ENCODE results near the gene GRID1. TPM values are rescaled to one million over a fixed set of nuclear protein-coding genes. Genes with fewer than 3 reads are reported as not detected.
"Not testable (repeated sequence)": the region's sequence is repeated elsewhere in the genome, so short reads cannot be mapped to it uniquely, and the experiment has no call there.

The GRID1 gene
- polyA plus RNA-seq, 12 donors: 3.0 to 7.0 (median 4.9) TPM; not detected in 2

DNA sequence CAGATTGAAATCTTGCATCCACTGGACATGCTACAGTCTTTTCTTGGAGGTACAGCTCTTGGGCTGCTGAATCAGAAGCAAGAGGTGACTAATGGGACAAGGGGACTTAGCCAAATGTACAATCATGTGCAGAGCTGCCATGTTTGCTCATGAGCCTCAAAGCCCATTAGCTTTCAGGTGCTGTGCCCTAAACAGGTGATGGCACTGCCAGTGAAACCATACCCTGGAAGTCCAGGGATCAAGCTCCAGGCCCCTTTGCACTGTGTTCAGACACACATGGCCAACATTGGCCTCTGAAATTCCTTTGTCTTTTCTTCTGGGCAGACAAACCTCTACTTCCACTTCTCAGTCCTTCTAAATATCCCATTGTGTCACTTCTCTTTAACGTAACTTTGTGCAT, 328.2 kb downstream of the GRID1 start:
- no peak for DNase-seq

DNA sequence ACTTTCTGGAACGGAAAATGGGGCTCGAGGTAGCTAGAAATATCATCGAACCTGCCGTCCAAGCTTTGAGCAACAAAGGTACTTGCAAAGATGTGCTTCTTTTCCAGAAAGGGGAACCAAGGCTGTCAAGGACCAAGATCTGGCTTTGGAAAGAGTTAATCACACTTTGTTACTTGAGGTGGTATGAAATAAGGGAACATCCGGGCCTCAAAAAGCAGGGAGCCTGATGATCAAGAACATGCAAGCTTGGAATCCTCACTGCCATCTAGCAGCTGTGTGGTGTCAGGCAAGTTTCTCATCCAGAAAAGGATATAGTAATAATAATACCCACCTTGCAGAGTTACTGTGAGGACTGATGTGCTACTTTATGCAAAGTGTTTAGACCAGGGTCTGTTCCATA, 329.5 kb downstream of the GRID1 start:
- DNase-seq: no peak

- DNase-seq: no peak
Observed at GRCh38 chr10:86036544-86036831, 330.1 kb downstream of the GRID1 start.

GRCh38 chr10:86035791-86036543, 330.6 kb downstream of the GRID1 start:
- no peak for DNase-seq

- DNase-seq: no peak
Observed at GRCh38 chr10:86034710-86035109, 331.9 kb downstream of the GRID1 start.

DNA sequence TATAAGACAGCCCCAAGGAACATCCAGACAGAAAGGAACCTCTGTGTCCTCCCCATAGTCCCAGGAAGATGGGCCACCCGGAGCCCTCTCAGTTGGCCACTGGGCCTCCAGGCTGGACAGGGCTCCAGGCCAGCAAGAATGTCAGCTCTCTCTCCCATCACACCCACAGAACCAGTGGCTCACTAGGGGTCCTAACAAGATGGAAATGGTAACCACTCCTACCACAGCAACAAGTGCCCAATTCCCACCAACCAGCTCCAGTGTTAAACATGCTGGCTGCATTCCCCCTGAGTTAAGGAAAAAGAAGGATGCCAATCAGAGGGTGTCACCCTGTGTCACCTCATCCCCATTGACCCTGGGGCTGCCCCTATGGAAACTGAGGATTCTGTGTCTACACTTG, 333.0 kb downstream of the GRID1 start:
- no peak for DNase-seq

GRCh38 chr10:86032087-86032486, 334.5 kb downstream of the GRID1 start:
- not testable (repeated sequence) for DNase-seq

DNA sequence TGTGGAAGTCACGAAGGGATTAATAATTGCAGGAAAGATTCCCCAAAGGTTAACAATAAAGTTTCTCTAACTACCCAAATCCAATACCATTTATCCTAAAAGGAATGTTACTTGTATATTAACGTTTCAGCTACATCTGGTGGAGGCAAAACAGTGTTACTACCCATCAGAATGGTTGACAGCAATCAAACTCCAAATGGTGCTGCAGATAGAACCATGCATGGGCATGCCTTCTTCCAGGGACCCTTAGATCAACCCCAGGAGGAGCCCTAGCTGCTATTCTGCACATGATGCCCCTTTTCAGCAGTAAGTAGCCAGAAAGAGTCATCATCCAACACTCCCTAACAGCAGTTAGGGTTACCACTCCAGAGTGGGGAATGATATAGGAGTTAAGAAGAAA, 336.3 kb downstream of the GRID1 start:
- DNase-seq: no peak

DNA sequence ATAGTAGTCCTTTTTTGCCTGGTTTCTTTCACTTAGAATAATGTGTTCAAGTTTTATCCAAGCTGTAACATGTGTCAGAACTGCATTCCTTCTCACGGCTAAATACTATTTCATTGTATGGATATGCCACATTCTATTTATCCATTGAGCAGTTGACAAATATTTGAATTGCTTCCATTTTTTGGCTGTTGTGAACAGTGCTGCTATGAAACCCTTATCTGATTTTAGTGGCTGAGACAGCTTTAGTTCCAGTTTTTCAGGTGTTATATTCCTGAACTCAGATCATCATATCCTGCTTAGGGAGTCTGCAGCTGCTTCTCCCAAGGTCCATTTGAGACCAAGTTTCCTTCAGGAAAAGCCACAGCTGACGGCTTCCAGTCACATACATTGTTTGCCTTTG, 339.2 kb downstream of the GRID1 start:
- DNase-seq: no peak

DNA sequence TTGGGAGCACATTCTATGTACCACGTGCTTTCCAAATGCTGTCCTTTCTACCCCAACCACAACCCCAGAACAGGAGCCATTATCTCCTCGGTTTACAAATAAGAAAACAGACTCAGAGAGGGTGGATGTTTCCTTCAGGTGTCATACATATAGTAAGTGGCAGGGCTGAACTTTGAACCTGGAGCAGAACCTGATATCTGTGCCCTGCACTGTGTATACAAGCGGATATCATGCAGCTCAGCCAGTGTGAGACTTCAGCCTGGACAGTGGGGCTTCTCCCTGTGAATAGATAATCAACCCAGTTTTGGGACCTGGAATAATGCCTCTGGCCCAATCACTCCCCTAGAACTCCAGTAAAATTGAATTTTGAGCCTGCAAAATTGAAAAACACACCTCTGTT, 341.1 kb downstream of the GRID1 start:
- no peak for DNase-seq

DNA sequence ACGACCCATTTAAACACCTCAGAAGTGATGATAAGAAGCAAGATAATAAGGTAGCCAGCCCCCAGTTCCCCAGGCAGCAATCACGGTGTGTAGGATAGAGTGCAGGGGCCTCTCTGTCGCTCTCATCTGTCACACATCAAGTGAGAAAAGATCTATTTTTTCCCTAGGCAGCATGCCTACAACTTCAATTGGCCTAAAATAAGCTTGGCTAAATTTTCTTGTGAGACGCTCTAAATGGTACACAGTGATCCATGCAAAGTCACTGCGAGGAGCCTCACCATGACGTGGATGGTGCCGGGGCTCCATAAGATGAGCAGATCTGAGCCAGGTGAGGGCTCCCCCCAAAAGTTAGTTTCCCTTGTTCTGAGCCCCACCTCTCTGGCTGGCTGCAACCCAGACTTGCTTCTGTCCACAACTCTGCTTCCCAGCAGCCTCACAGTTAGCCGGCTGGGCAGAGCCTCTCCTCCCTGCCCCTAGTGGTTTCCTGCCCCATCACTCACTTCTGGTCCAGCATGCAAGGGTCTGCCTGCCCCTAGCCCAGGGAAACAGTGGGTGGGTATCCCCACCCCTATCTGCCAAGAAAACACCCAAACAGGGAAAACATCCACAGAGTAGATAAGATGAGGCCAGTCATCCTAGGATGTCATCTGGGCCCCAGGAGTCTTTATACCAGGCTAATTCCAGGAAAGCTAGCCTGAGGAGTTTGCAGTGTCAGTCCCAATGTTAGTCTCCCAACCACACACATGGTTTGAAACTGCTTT, 342.1 kb downstream of the GRID1 start:
- no peak for DNase-seq

DNA sequence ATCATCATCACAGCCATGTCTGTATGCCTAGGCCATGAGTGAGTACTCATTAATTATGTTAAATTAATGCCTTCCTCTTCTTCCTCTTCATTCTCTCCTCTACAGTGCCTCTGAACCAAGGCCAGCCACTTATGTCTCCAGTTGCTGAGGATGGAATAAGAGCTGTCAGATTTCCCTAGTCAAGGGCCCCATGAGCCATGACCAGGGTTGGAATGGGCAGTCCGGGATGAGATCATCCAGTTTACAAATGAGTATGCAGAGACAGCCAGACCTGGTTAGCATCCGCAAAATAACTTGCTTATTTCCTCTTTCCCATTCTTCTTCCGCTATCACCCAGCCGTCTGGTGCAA, 342.7 kb downstream of the GRID1 start:
- DNase-seq: no peak

- DNase-seq: no peak
Observed at GRCh38 chr10:86023336-86023735, 343.3 kb downstream of the GRID1 start.

DNA sequence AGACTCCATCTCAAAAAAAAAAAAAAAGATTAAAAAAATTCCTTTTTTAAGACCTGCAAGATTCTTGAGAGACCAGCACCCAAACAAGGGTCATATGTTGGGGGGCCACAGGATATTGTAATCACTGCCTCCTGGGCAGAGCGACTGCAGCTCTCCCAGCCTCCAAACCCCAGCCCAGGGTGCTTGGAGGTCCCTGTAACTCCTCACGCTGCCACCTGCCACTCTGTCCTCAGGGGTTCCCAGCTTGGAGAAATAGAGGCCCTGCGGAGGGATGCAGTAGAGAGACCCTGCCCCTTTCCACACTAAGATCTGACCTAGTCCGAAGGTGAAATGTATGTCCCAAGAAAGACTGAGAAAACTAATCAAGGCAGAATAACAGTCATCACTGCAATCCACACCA, 343.7 kb downstream of the GRID1 start:
- no peak for DNase-seq

DNA sequence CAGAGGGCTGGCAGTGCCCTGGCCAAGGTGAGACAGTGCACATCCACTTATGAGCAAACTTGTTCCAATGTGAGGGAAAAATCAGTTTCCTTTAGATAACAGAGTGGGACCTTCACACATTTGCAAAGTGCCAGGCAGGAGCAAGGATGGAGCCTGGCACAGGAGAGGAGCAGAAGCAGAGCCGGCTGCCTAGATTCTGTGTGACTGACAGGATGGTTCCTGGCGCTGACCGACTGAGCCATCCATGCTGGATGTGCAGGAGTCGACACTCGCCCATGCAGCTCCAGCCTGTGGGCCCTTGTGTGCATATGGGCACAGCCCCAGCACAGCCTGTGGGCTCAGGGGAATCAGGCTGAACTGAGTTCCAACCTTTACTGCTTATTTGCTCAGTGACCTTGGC, 346.5 kb downstream of the GRID1 start:
- DNase-seq: no peak

GRCh38 chr10:86019141-86019540, 347.5 kb downstream of the GRID1 start:
- DNase-seq: no peak

DNA sequence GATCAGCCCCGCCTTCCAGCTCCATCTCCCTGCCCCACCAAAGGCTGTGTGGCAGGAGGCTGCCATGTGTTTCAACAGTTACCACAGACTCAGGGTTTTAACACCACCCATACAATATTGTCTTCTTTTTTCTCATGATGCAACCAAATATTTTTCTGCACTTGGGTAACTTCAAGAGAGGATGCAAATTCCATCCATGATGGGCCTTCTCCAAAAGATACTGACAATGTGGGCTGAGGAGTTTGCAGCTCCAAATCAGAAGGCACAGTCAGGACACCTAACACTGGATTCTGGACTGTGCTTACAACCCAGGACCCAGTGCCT, 347.9 kb downstream of the GRID1 start:
- no peak for DNase-seq

DNA sequence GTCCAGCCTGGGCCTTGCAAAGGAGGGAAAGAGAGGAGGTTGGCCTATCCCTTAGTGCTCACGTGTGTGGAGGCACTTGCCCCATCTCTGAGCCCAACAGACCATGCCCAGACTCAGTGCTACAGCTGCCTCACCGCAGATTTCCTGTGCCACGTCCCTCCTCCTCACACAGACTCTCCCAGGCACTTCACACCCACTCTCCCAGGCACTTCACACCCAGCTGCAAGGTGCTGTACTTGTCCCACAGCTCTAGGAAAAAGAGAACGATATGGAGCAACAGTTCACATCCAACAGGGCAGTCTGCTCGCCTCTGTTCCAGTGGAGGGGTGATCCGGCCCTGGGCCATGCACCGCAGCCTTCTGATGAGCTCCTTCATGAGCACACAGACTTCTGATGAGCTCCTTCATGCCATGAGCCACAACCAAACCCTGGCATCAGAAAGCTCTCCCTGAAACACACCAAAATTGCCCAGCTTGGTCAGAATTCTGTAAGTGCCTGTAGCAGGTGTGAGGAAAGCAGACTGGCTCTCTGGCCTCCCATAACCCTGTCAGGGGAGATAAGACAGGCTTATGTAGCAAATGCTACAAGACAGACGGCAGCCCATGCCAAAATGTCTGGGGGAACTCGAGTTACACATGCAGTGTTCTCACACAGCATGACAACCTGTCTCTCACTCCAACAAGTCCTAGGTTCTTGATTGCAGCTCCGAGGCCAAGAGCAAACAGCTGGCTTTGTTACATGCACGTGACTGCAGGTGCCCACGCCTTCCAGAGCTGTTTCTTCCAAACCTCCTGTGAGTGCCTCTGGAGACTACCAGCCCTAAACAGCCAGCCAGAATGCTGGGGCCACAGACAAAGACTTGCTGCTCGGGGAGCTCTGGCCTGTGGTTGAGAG, 348.5 kb downstream of the GRID1 start:
- DNase-seq: no peak

DNA sequence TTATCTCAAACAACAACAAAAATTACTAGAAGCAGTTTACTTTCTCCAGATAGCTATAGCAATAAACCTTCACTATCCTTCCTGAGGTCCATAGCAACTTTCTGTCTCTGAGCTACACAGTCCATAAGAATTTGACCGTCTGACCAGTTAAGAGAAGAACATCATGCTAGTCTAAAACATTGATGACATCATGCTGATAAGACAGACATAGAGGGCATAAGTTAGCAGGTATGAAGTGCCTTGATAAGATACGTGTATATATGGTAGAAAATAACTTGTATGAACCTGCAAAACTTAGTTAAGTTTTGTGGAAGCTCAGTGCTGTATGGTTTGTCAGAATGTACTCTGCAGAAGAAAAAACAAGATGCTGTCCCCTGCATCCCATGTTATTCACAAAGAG, 353.0 kb downstream of the GRID1 start:
- DNase-seq: no peak

DNA sequence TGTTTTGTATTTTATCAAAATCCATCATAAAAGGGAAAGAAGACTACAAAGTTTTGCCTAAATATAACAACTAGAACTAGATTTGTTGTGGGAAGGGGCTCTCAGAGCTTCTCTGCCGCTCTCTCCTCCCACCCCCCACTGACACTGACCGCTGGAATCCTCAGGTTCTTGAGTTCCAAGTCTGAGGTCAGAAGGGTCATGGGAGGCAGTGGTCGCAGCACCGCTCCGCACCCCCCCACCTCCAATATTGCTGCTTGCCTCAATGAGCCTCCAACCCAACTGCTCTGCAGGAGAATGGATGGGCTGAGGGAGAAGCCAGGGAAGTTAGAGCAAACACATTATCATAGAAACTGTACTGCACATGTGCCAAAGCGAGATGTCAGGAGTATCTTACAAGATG, 359.4 kb downstream of the GRID1 start:
- DNase-seq: no peak

GRCh38 chr10:86004337-86004736, 362.3 kb downstream of the GRID1 start:
- DNase-seq: no peak

- no peak for DNase-seq
Observed at GRCh38 chr10:86003201-86003621, 363.4 kb downstream of the GRID1 start.

GRCh38 chr10:86001521-86001920, 365.1 kb downstream of the GRID1 start:
- no peak for DNase-seq
